Stomach (tissue), 4 donors: ENCODE measurements around the gene CMTM4.

Experiments used
- EP300 ChIP-seq: sonication (generic); formaldehyde crosslinking; IDR thresholded peaks from one replicate; pipeline ENCODE4 v1.6.1; 2017; ENCODE audit warnings: antibody characterized with exemption
- POLR2A ChIP-seq, 4 donors: fragments of 450-650 bp; IDR thresholded peaks; one replicate each; pipeline ENCODE4 v1.6.1; 2016; ENCODE audit warnings: antibody characterized with exemption in 4 of 4, control low read depth in 2 of 4, mild to moderate bottlenecking in 1 of 4, moderate library complexity in 1 of 4
- POLR2AphosphoS5 ChIP-seq, 3 donors: sonication (generic); formaldehyde crosslinking; IDR thresholded peaks; one replicate each; pipeline ENCODE4 v1.6.1; 2016; ENCODE audit warnings: antibody characterized with exemption in 3 of 3
- TF ChIP-seq, protein P1 (sequence below), 7 experiments: fragments of 450-650 bp in 4 of 7; fragments of 200-600 bp in 3 of 7; sonication (generic) in 3 of 7; IDR thresholded peaks; one replicate each; pipeline ENCODE4 v1.5.1; 2016 to 2019; ENCODE audit warnings: antibody characterized with exemption in 7 of 7, control low read depth in 2 of 7, mild to moderate bottlenecking in 1 of 7

- TF ChIP-seq, protein P1, sequence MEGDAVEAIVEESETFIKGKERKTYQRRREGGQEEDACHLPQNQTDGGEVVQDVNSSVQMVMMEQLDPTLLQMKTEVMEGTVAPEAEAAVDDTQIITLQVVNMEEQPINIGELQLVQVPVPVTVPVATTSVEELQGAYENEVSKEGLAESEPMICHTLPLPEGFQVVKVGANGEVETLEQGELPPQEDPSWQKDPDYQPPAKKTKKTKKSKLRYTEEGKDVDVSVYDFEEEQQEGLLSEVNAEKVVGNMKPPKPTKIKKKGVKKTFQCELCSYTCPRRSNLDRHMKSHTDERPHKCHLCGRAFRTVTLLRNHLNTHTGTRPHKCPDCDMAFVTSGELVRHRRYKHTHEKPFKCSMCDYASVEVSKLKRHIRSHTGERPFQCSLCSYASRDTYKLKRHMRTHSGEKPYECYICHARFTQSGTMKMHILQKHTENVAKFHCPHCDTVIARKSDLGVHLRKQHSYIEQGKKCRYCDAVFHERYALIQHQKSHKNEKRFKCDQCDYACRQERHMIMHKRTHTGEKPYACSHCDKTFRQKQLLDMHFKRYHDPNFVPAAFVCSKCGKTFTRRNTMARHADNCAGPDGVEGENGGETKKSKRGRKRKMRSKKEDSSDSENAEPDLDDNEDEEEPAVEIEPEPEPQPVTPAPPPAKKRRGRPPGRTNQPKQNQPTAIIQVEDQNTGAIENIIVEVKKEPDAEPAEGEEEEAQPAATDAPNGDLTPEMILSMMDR (IDR thresholded peaks at IDR 0.05): no peak
- TF ChIP-seq POLR2A (IDR thresholded peaks at IDR 0.05) (no peak), EP300 (no peak), POLR2AphosphoS5 (IDR thresholded peaks at IDR 0.05) (no peak)
These were observed 122.5 kb downstream of the CMTM4 start for GRCh38 chr16:66574081-66574480.
